ENCODE measurements around the gene DPY19L3.

DNA sequence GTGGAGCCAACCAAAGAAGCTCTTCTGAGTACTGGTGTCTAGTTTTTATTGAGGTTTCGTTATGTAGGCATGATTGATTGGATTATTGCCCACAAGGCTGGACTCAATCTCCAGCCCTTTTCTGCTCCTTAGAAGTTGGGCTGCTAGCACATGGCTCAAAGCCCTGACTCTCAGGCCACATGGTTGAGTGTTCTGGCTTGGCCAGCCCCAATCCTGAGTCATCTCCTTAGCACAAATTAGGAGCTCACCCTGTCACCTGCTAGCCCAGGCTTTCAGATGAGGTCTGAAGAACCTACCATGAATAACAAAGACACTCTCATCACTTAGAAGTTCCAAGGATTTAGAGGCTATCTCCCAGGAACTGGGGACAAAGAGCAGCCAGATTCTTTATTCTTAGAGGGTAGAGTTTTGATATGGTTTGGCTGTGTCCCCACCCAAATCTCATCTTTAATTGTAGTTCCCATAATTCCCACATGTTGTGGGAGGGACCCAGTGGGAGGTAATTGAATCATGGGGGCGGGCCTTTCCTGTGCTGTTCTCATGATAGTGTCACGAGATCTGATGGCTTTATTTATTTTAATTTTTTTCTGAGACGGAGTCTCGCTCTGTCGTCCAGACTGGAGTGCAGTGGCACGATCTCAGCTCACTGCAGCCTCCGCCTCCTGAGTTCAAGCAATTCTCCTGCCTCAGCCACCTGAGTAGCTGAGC lies 11.3 kb downstream of the DPY19L3 start:
- TF ChIP-seq, protein P1, sequence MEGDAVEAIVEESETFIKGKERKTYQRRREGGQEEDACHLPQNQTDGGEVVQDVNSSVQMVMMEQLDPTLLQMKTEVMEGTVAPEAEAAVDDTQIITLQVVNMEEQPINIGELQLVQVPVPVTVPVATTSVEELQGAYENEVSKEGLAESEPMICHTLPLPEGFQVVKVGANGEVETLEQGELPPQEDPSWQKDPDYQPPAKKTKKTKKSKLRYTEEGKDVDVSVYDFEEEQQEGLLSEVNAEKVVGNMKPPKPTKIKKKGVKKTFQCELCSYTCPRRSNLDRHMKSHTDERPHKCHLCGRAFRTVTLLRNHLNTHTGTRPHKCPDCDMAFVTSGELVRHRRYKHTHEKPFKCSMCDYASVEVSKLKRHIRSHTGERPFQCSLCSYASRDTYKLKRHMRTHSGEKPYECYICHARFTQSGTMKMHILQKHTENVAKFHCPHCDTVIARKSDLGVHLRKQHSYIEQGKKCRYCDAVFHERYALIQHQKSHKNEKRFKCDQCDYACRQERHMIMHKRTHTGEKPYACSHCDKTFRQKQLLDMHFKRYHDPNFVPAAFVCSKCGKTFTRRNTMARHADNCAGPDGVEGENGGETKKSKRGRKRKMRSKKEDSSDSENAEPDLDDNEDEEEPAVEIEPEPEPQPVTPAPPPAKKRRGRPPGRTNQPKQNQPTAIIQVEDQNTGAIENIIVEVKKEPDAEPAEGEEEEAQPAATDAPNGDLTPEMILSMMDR (IDR thresholded peaks at IDR 0.05), result no peak
- TF ChIP-seq POLR2A (IDR thresholded peaks at IDR 0.05), result no peak
- no peak for TF ChIP-seq POLR2AphosphoS5 (IDR thresholded peaks at IDR 0.05; ENCODE audit: insufficient read depth in 1 of 2, low read depth in 1 of 2)

All from vagina (tissue), 2 donors.